ENCODE results near the gene GPR18.

The GPR18 gene

GRCh38 chr13:99208185-99208584, 50.0 kb downstream of the GPR18 start:
- DNase-seq (ENCODE audit: low read depth in 2 of 2): no peak

- no peak for DNase-seq (ENCODE audit: low read depth in 2 of 2)
Observed at GRCh38 chr13:99207511-99207910, 50.7 kb downstream of the GPR18 start.

- DNase-seq (ENCODE audit: low read depth in 2 of 2): no peak
Observed at GRCh38 chr13:99206873-99207272, 51.3 kb downstream of the GPR18 start.

GRCh38 chr13:99206226-99206625, 52.0 kb downstream of the GPR18 start:
- DNase-seq (ENCODE audit: low read depth in 2 of 2): no peak

- DNase-seq (ENCODE audit: low read depth in 2 of 2): no peak
Observed at GRCh38 chr13:99205621-99206220, 52.5 kb downstream of the GPR18 start.

Measured in stimulated activated CD4-positive, alpha-beta T cell treated with anti-CD3 and anti-CD28 coated beads, Interleukin-1b, Interleukin-23, amount 100 ng/mL, for 4 hours (primary cell).